ENCODE results near the gene ATAD5.
"Not testable (repeated sequence)": the region's sequence is repeated elsewhere in the genome, so short reads cannot be mapped to it uniquely, and the experiment has no call there.

Gene ATAD5

GRCh38 chr17:30824002-30824355 is 7.8 kb upstream of the ATAD5 start:
- peak; percentile 11 for DNase-seq (ENCODE audit: low spot score)

GRCh38 chr17:30824356-30825145 is 7.2 kb upstream of the ATAD5 start, which contains the start of gene CRLF3:
Gene CRLF3, minus strand, starts transcription at chr17:30824692. Its CDS starts 41 bp downstream, at chr17:30824651.
- DNase-seq (ENCODE audit: low spot score): peak; percentile 93

- DNase-seq (ENCODE audit: low spot score): no peak
Measured at GRCh38 chr17:30827082-30827481, 4.7 kb upstream of the ATAD5 start.

- DNase-seq (ENCODE audit: low spot score): no peak
Measured at GRCh38 chr17:30829022-30829421, 2.7 kb upstream of the ATAD5 start.

DNA sequence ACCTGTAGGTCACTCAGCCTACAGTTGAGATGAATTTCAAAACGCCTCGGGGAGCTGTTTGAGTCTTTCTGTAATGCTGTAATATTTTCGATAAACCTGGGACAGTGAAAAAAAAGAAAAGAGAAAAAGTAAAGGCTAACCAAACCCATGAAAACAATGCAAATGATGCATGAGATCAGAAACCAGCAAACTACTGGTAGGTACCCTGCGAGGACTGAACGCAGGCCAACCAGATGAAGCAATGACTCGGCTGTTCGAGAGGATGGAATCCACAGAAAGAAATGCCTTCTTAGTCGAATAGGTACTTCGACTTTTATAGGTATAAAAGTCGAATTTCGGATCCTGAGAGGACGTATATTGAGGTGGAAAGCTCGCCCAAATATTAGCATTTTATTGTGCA is 509 bp upstream of the ATAD5 start:
- DNase-seq (ENCODE audit: low spot score): peak; percentile 51

GRCh38 chr17:30832438-30833124 is 815 bp downstream of the ATAD5 start:
- DNase-seq (ENCODE audit: low spot score): peak; percentile 27

DNA sequence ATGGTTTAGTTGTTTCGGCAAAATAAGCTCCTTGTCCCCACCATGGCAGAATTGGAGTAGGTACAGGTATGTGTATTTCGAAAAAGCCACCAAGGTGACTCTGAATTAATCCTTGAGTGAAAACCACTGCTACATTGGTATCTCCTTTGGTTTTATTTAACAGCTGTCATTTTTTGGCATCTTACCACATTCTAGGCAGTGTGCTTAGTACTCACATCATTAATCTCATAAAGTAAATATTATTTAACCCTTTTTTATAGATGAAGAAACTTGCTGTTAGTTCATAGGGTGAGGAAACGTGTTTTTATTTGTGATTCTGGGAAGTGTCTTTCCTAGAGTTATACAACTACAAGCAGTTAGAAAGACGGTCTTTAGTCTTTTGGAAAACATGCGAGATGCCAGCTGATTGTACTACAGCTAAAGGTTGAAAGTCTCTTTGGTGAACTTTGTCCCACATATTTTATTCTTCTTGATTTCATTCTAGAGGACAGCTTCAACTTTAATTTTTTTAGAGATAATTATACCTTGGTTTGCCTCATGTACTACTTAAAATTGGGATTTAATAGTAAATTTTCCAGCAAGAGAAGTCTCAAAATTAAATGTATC is 6.5 kb downstream of the ATAD5 start:
- no peak for DNase-seq (ENCODE audit: low spot score)

DNA sequence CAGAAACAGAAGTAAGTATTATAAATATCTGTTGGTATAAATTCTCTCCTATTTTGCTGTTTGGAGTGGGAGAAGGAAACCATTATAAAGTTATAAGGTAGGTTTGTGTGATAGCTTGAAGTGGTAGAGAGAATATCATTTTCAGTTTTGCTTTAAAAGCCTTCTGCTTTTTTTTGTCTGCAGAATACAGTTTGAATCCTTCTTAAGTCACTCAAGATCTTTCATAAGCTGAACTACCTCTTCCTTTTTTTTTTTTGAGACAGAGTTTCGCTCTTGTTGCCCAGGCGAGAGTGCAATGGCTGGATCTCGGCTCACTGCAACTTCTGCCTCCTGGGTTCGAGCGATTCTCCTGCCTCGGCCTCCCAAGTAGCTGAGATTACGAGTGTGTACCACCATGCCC is 9.0 kb downstream of the ATAD5 start:
- no peak for DNase-seq (ENCODE audit: low spot score)

GRCh38 chr17:30848021-30848420 is 16.3 kb downstream of the ATAD5 start:
- peak; percentile 56 for DNase-seq (ENCODE audit: low spot score)

DNA sequence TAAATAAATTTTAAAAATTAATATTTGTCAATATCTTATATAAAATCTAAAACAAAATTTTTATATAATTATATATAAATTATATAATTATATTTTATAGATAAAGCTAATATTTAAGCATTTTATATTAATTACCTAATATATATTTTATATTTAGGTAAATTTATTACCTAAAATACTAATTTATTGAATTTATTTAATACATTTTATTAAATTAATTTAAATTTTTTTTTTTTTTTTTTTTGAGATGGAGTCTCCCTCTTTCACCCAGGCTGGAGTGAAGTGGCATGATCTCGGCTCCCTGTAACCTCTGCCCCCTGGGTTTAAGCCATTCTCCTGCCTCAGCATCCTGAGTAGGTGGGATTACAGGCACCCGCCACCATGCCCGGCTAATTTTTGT is 22.4 kb downstream of the ATAD5 start:
- DNase-seq (ENCODE audit: low spot score): no peak

GRCh38 chr17:30858556-30859250 is 26.9 kb downstream of the ATAD5 start:
- no peak for DNase-seq (ENCODE audit: low spot score)

GRCh38 chr17:30864636-30865035 is 32.9 kb downstream of the ATAD5 start:
- no peak for DNase-seq (ENCODE audit: low spot score)

DNA sequence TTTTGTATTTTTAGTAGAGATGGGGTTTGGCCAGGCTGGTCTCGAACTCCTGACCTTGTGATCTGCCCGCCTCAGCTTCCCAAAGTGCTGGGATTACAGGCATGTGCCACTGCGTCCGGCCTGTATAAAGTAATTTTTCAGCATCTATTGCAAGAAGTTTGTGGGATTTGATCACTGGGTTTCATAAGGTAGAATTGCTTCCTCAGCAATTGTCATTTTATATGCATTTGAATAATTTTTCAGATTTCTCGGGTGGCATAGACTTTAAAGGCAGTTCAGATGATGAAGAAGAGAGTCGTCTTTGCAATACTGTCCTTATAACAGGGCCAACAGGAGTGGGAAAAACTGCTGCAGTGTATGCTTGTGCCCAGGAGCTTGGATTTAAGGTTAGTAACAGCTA is 37.2 kb downstream of the ATAD5 start:
- DNase-seq (ENCODE audit: low spot score): no peak

GRCh38 chr17:30886187-30886586 is 54.4 kb downstream of the ATAD5 start:
- no peak for DNase-seq (ENCODE audit: low spot score)

GRCh38 chr17:30894236-30894635 is 62.5 kb downstream of the ATAD5 start:
- no peak for DNase-seq (ENCODE audit: low spot score)

DNA sequence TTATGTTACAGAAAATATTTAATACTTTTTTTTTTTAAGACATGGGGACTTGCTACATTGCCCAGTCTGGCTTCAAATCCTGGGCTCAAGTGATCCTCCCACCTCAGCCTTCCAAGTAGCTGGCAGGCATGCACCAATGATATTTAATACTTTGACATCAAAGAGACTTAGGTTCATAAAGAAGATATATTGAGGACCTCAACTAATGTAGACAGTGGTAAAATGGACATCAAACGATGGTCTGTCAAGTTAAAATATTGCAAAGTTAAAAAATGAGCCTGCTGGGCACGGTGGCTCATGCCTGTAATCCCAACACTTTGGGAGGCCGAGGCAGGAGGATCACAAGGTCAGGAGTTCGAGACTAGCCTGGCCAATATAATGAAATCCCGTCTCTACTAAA is 65.5 kb downstream of the ATAD5 start:
- DNase-seq (ENCODE audit: low spot score): no peak

- no peak for DNase-seq (ENCODE audit: low spot score)
Measured at GRCh38 chr17:30905742-30906100, 74.0 kb downstream of the ATAD5 start.

GRCh38 chr17:30906101-30906911 is 74.5 kb downstream of the ATAD5 start, which contains the start of gene TEFM:
Gene TEFM, minus strand, starts transcription at chr17:30906238. Its CDS starts 40 bp downstream, at chr17:30906198.
- peak; percentile 89 for DNase-seq (ENCODE audit: low spot score)

DNA sequence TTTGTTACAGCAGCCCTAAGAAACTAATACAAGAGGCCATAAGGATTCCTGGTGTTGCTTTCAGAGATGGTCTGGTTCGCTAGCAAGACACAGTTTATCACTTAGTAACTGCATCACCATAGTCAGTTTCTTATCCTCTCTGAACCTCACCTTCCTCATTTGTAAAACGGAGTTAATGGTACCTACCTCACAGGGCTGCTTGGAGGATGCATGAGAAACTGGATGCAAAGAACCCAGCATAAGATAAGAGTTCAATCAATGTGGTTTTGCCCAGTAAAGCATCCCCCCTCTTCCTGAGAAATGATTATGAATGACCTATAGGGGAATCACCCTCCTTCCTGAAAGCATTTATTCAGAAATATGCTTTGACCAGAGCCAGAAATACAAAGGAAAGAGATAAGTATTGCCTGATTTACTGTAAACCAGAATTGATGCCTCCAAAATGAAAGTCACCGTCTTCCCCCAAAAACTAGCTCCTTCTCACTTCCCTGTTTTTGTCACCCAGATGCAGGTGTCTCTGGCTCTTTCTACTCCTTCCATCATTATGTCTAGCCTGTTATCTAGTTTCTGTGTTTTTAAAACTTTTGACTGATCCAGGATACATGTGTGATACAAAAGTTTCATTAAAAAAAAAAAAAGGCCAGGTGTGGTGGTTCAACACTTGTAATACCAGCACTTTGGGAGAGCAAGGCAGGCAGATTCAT is 77.1 kb downstream of the ATAD5 start:
- DNase-seq (ENCODE audit: low spot score): no peak

GRCh38 chr17:30910151-30910550 is 78.4 kb downstream of the ATAD5 start:
- DNase-seq (ENCODE audit: low spot score): not testable (repeated sequence)

- no peak for DNase-seq (ENCODE audit: low spot score)
Measured at GRCh38 chr17:30913955-30914354, 82.2 kb downstream of the ATAD5 start.

All from hematopoietic multipotent progenitor cell treated with erythropoietin and hydrocortisone succinate and interleukin-3 and kit ligand, for 15 days (in vitro differentiated cells).